DMS153 treated with DMSO at 0.1 percent for 48 hours (cell line): ENCODE measurements around the gene NAB1.

Experiments
- DNase-seq: peaks from one replicate; lab custom pipeline; 2025; ENCODE audit not compliant: unreplicated experiment; lab: John Stamatoyannopoulos, UW

The NAB1 gene

GRCh38 chr2:190668892-190669291 is 20.0 kb downstream of the NAB1 start:
- DNase-seq = no peak

GRCh38 chr2:190670182-190670946 is 21.5 kb downstream of the NAB1 start:
- DNase-seq = no peak

- DNase-seq = no peak
Observed at GRCh38 chr2:190674966-190675650, 26.2 kb downstream of the NAB1 start.

GRCh38 chr2:190677255-190677654 is 28.4 kb downstream of the NAB1 start:
- DNase-seq = no peak

- DNase-seq = no peak
Observed at GRCh38 chr2:190678444-190679162, 29.7 kb downstream of the NAB1 start.

- no peak for DNase-seq
Observed at GRCh38 chr2:190679391-190679790, 30.5 kb downstream of the NAB1 start.

- no peak for DNase-seq
Observed at GRCh38 chr2:190679813-190680591, 31.1 kb downstream of the NAB1 start.

GRCh38 chr2:190682168-190682567 is 33.3 kb downstream of the NAB1 start:
- no peak for DNase-seq

GRCh38 chr2:190683802-190684201 is 34.9 kb downstream of the NAB1 start:
- no peak for DNase-seq

GRCh38 chr2:190684931-190685330 is 36.0 kb downstream of the NAB1 start:
- no peak for DNase-seq

GRCh38 chr2:190685333-190685732 is 36.5 kb downstream of the NAB1 start:
- no peak for DNase-seq

- no peak for DNase-seq
Observed at GRCh38 chr2:190693533-190694232, 44.8 kb downstream of the NAB1 start.

GRCh38 chr2:190694479-190694878 is 45.6 kb downstream of the NAB1 start:
- no peak for DNase-seq

- DNase-seq = no peak
Observed at GRCh38 chr2:190695739-190696138, 46.9 kb downstream of the NAB1 start.

GRCh38 chr2:190696792-190697398 is 48.0 kb downstream of the NAB1 start:
- DNase-seq = no peak

GRCh38 chr2:190697421-190697820 is 48.5 kb downstream of the NAB1 start:
- no peak for DNase-seq

- no peak for DNase-seq
Observed at GRCh38 chr2:190698895-190699294, 50.0 kb downstream of the NAB1 start.

- DNase-seq = no peak
Observed at GRCh38 chr2:190701586-190701985, 52.7 kb downstream of the NAB1 start.

- no peak for DNase-seq
Observed at GRCh38 chr2:190705280-190705679, 56.4 kb downstream of the NAB1 start.

- no peak for DNase-seq
Observed at GRCh38 chr2:190707726-190708125, 58.8 kb downstream of the NAB1 start.
